Astrocyte of the spinal cord (primary cell): ENCODE measurements around the gene FREM2.
A peak's percentile ranks its signal among the peaks of the same experiment; 100 is the strongest.

Experiments
- DNase-seq: peaks from one replicate; pipeline ENCODE4 v3.0.0; 2011; ENCODE audit warnings: low read depth, low spot score
- H3K4me3 ChIP-seq: 2 replicates; pipeline ENCODE4 v1.5.1; 2011; ENCODE audit warnings: low read depth, mild to moderate bottlenecking, low read length, moderate library complexity
- in situ Hi-C: cut with HindIII; loops from 2 replicates; pipeline ENCODE4 v1.10.0; 2017; ENCODE audit warnings: low sequenced_read_pairs
- TF ChIP-seq, protein P1 (sequence below): IDR thresholded peaks from 2 replicates; pipeline ENCODE4 v1.5.1; 2012; ENCODE audit warnings: low read depth, mild to moderate bottlenecking, low read length, inconsistent platforms

The FREM2 gene

DNA sequence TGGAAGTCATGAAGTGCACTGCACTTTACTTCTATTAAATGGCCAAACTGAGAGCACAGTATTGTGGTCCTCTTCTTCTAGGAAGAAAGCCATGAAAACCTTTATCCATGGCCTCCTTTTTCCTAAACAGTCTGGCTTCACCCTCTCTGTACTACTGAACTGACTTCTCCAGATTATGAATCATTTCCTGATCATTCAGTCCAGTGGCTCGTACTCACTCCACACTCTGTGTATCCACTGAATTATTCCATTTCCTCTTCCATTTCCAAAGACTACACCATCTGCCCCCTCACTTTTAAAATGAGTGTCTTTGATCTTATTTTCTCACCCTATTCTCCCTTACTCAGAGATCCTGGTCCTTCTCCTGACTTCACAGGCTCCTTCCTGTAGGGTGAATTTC is 29.7 kb upstream of the FREM2 start:
- peak; percentile 43 for DNase-seq
- in situ Hi-C loops = no loop called here
- no peak overlapping the region for H3K4me3 ChIP-seq
- TF ChIP-seq, protein P1, sequence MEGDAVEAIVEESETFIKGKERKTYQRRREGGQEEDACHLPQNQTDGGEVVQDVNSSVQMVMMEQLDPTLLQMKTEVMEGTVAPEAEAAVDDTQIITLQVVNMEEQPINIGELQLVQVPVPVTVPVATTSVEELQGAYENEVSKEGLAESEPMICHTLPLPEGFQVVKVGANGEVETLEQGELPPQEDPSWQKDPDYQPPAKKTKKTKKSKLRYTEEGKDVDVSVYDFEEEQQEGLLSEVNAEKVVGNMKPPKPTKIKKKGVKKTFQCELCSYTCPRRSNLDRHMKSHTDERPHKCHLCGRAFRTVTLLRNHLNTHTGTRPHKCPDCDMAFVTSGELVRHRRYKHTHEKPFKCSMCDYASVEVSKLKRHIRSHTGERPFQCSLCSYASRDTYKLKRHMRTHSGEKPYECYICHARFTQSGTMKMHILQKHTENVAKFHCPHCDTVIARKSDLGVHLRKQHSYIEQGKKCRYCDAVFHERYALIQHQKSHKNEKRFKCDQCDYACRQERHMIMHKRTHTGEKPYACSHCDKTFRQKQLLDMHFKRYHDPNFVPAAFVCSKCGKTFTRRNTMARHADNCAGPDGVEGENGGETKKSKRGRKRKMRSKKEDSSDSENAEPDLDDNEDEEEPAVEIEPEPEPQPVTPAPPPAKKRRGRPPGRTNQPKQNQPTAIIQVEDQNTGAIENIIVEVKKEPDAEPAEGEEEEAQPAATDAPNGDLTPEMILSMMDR = no peak

- in situ Hi-C loops = no loop called here
- no peak for DNase-seq
- no peak overlapping the region for H3K4me3 ChIP-seq
- TF ChIP-seq, protein P1 = no peak
Observed at GRCh38 chr13:38658906-38659305, 28.0 kb upstream of the FREM2 start.

GRCh38 chr13:38661010-38661675 is 25.7 kb upstream of the FREM2 start:
- in situ Hi-C loops = no loop called here
- peak; percentile 25 for DNase-seq
- H3K4me3 ChIP-seq = no peak overlapping the region
- TF ChIP-seq, protein P1 = no peak

DNA sequence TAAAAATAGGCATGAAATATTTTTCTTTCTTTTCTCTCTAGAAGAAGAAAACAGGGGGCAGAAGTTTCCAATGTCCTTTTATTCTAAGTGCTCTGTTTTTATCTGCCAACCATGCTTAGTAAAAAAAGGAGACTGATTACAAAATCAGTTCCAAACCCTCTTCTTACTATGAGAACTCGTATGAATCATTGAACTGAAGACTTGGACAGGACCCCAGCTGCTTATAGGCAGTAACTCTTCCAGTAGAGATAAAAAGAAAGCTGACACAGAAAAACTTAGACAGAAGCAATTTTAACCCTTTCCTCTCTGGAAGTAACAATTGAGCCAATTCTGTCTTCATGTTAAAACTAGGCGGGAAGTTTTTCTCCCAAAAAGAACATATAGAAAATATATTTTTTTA is 24.5 kb upstream of the FREM2 start:
- H3K4me3 ChIP-seq = no peak overlapping the region
- TF ChIP-seq, protein P1 = no peak
- in situ Hi-C loops = no loop called here
- DNase-seq = peak; percentile 58

GRCh38 chr13:38664906-38665305 is 22.0 kb upstream of the FREM2 start:
- TF ChIP-seq, protein P1 = no peak
- DNase-seq = no peak
- in situ Hi-C loops = no loop called here
- no peak overlapping the region for H3K4me3 ChIP-seq

DNA sequence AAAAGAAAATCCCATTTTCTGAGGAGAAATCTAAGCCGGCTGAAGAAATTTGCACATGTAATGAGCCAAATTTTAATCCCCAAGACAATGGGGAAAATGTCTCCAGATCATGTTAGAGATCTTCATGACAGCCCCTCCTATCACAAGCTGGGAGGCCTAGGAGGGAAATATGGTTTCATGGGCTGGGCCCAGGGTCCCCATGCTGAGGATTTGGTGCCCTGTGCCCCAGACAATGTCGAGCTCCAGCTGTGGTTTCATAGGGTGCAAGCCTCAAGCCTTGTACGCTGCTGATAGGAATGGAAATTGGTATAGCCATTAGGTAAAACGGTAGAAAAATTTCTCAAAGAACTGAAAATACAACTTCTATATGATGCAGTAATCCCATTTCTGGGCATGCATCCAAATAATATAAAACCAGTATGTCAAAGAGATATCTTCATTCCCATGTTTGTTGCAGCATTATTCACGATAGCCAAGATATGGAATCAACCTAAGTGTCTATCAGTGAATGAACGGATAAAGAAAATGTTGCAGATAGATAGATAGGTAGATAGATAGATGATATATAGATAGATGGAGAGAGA is 19.3 kb upstream of the FREM2 start:
- in situ Hi-C loops = no loop called here
- H3K4me3 ChIP-seq = no peak overlapping the region
- DNase-seq = no peak
- TF ChIP-seq, protein P1 = no peak
